NT2/D1 (cell line): Measurements from ENCODE around the gene NR1I2.

ENCODE experiments used
- DNase-seq: peaks from one replicate; pipeline ENCODE4 v3.0.0-alpha.2; 2011; ENCODE audit warnings: low read depth, low spot score
- H3K27me3 ChIP-seq: 2 replicates; pipeline ENCODE4 v1.6.0; 2011; ENCODE audit warnings: mild to moderate bottlenecking; ENCODE audit not compliant: insufficient read length, insufficient read depth
- H3K36me3 ChIP-seq: 2 replicates; pipeline ENCODE4 v1.6.1; 2011; ENCODE audit warnings: mild to moderate bottlenecking, low read length, mixed read lengths; ENCODE audit not compliant: insufficient read depth, insufficient read length
- H3K4me1 ChIP-seq: 2 replicates; pipeline ENCODE4 v1.5.1; 2011; ENCODE audit not compliant: insufficient read depth, insufficient read length
- H3K4me3 ChIP-seq: 2 replicates; pipeline ENCODE4 v1.5.1; 2011; ENCODE audit warnings: low read depth; ENCODE audit not compliant: insufficient read length
- H3K9ac ChIP-seq: 2 replicates; pipeline ENCODE4 v1.6.0; 2011; ENCODE audit warnings: low read depth; ENCODE audit not compliant: insufficient read length
- H3K9me3 ChIP-seq: 2 replicates; pipeline ENCODE4 v1.5.1; 2011; ENCODE audit warnings: mild to moderate bottlenecking, low read length; ENCODE audit not compliant: insufficient read depth
- SUZ12 ChIP-seq: IDR thresholded peaks from 2 replicates; pipeline ENCODE4 v1.6.1; 2011; ENCODE audit not compliant: insufficient read length, insufficient read depth; ENCODE audit errors: extremely low read depth
- YY1 ChIP-seq: IDR thresholded peaks from 2 replicates; pipeline ENCODE4 v1.6.1; 2011; ENCODE audit not compliant: insufficient read length, insufficient read depth
- ZNF274 ChIP-seq: IDR thresholded peaks from 2 replicates; pipeline ENCODE4 v1.6.1; 2011; ENCODE audit warnings: mild to moderate bottlenecking, low read depth, low read length

Gene NR1I2

GRCh38 chr3:119767936-119768601, 13.8 kb upstream of the NR1I2 start:
- H3K9ac ChIP-seq, result no peak overlapping the region

GRCh38 chr3:119768668-119769393, 13.1 kb upstream of the NR1I2 start:
- H3K9me3 ChIP-seq, result no peaks in the 10 kb centered on the region
- H3K4me3 ChIP-seq, result no peak overlapping the region
- DNase-seq, result no peak
- no peaks in the 10 kb centered on the region for H3K4me1 ChIP-seq
- TF ChIP-seq SUZ12 (no peak), YY1 (no peak), ZNF274 (no peak)
- no peaks in the 10 kb centered on the region for H3K36me3 ChIP-seq
- H3K9ac ChIP-seq, result no peak overlapping the region
- no peaks in the 10 kb centered on the region for H3K27me3 ChIP-seq

More at GRCh38 chr3:119767936-119768601, 13.8 kb upstream of the NR1I2 start:
- Histone ChIP-seq H3K27me3 (no peaks in the 10 kb centered on the region), H3K36me3 (no peaks in the 10 kb centered on the region), H3K4me3 (no peak overlapping the region), H3K4me1 (no peaks in the 10 kb centered on the region), H3K9me3 (no peaks in the 10 kb centered on the region)
- DNase-seq, result no peak
- no peak for TF ChIP-seq ZNF274
- TF ChIP-seq SUZ12, result no peak
- TF ChIP-seq YY1, result no peak

- no peak for TF ChIP-seq YY1
- TF ChIP-seq SUZ12, result no peak
- no peak for TF ChIP-seq ZNF274
- Histone ChIP-seq H3K9me3 (no peaks in the 10 kb centered on the region), H3K36me3 (no peaks in the 10 kb centered on the region), H3K27me3 (no peaks in the 10 kb centered on the region), H3K4me1 (no peaks in the 10 kb centered on the region), H3K9ac (no peak overlapping the region), H3K4me3 (no peak overlapping the region)
- DNase-seq, result no peak
Observed at GRCh38 chr3:119769394-119770149, 12.3 kb upstream of the NR1I2 start.

DNA sequence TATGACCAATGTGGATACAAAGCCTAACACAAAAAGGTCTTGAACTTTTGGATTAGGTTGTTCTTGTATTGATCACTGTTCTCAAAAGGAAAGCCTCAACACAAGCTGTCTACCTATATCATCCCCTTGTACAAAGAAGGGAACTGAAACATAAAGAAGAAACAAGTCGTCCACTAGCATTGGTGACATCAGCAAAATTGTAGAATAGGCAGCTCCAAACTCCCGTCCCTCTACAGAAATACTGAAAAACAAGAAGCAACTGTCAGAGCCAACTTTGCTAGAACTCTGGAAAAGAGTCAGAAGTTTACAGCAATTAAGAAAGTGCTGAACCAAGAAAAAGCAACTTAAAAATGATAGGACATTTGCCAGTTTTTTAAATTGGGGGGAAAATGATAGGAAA, 7.5 kb upstream of the NR1I2 start:
- Histone ChIP-seq H3K9me3 (peaks cover 15% of the 10 kb centered on the region; the same call in 1 of the 2 replicates), H3K27me3 (no peaks in the 10 kb centered on the region), H3K4me1 (no peaks in the 10 kb centered on the region), H3K36me3 (no peaks in the 10 kb centered on the region), H3K9ac (no peak overlapping the region), H3K4me3 (no peak overlapping the region)
- DNase-seq, result no peak
- no peak for TF ChIP-seq ZNF274
- TF ChIP-seq YY1, result no peak

- DNase-seq, result no peak
- Histone ChIP-seq H3K9me3 (peaks cover 15% of the 10 kb centered on the region; the same call in 1 of the 2 replicates), H3K4me3 (no peak overlapping the region), H3K27me3 (no peaks in the 10 kb centered on the region), H3K4me1 (no peaks in the 10 kb centered on the region), H3K9ac (no peak overlapping the region), H3K36me3 (no peaks in the 10 kb centered on the region)
- TF ChIP-seq YY1, result no peak
- TF ChIP-seq SUZ12, result no peak
- TF ChIP-seq ZNF274, result no peak
Observed at GRCh38 chr3:119776304-119776703, 5.6 kb upstream of the NR1I2 start.

DNA sequence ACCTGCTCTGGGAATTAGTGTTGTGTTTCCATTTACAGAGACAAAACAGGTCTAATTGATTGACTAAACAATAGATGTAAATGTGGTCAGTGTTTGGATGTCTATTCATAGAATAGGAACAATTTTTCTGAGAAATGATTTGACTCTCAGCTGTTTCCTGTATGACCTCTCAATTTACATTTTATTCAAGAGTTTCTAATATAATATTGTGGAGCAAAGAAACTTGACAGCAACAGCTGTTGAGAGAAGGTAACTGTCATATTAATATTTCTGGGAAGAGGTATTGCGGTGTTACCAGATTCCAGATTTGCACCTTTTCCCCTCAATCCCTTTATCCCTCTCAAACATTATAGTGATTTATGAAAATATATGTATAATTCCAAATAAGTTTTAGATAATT, 3.7 kb upstream of the NR1I2 start:
- Histone ChIP-seq H3K4me1 (no peaks in the 10 kb centered on the region), H3K9me3 (peaks cover 15% of the 10 kb centered on the region; the same call in 1 of the 2 replicates), H3K27me3 (no peaks in the 10 kb centered on the region), H3K9ac (no peak overlapping the region), H3K36me3 (no peaks in the 10 kb centered on the region), H3K4me3 (no peak overlapping the region)
- no peak for DNase-seq
- TF ChIP-seq YY1 (no peak), SUZ12 (no peak), ZNF274 (no peak)

DNA sequence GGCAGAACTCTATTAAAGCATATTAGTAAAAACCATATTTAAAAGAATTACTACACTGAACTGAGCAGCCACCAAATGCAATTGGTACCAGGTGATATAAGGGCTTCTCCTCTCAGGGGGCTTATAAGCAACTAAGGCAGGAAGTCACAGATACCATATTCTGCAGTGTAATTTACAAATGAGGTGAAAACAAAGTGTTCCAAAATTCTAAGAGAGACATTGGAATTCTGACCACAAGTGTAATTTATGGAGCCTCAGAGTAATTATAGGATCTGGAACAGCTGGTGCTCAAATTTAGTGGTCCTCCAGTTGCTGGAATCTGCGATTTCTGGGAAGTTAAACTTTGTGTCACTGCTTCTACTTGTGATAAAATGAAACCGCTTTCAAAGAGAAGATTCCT, 3.1 kb upstream of the NR1I2 start:
- Histone ChIP-seq H3K4me1 (no peaks in the 10 kb centered on the region), H3K4me3 (no peak overlapping the region), H3K9me3 (peaks cover 15% of the 10 kb centered on the region; the same call in 1 of the 2 replicates), H3K36me3 (no peaks in the 10 kb centered on the region), H3K27me3 (no peaks in the 10 kb centered on the region), H3K9ac (no peak overlapping the region)
- TF ChIP-seq ZNF274, result no peak
- no peak for TF ChIP-seq YY1
- TF ChIP-seq SUZ12, result no peak
- no peak for DNase-seq
